HEK293 (cell line): ENCODE results near the gene SEMA3D.

Experiments
- CTCF ChIA-PET: fragments of 350-600 bp; formaldehyde crosslinking; extraction: SDS; loops from one replicate; lab custom pipeline; 2021; ENCODE audit warnings: antibody characterized with exemption; lab: Yijun Ruan, JAX
- POLR2A ChIA-PET: fragments of 300-600 bp; formaldehyde crosslinking; extraction: SDS; loops from one replicate; lab custom pipeline; 2020; ENCODE audit warnings: antibody characterized with exemption, inconsistent platforms; lab: Yijun Ruan, JAX
- H3K27ac ChIP-seq: fragments of 200-500 bp; sonication (Bioruptor generic); 2 replicates; pipeline ENCODE4 v1.5.1; 2014; ENCODE audit warnings: low read depth, low read length, control low read depth, inconsistent platforms; ENCODE audit errors: extremely low read depth
- H3K36me3 ChIP-seq, 2 experiments: fragments of 200-500 bp in 1 of 2; sonication (Bioruptor generic) in 1 of 2; 1 replicate in 1 of 2; 2 replicates in 1 of 2; pipeline ENCODE4 v1.5.1; 2014 to 2017; ENCODE audit warnings: inconsistent platforms in 2 of 2, low read length in 2 of 2; ENCODE audit not compliant: control insufficient read depth in 2 of 2, insufficient read depth in 1 of 2
- H3K4me1 ChIP-seq: fragments of 200-500 bp; sonication (Bioruptor generic); 2 replicates; pipeline ENCODE4 v1.5.1; 2014; ENCODE audit warnings: mild to moderate bottlenecking, low read length, inconsistent platforms; ENCODE audit not compliant: control insufficient read depth, insufficient read depth
- H3K4me3 ChIP-seq: 2 replicates; pipeline ENCODE4 v1.5.1; 2011; ENCODE audit warnings: low read depth, mild to moderate bottlenecking, control low read depth, low read length, moderate library complexity
- H3K9me3 ChIP-seq: fragments of 200-500 bp; sonication (Bioruptor generic); 2 replicates; pipeline ENCODE4 v1.5.1; 2014; ENCODE audit warnings: low read depth, low read length, inconsistent platforms; ENCODE audit not compliant: control insufficient read depth, insufficient read depth
- GFI1B ChIP-seq: fragments of 450-650 bp; formaldehyde crosslinking; IDR thresholded peaks from 2 replicates; pipeline ENCODE4 v1.5.1; 2016; ENCODE audit warnings: missing biosample characterization, missing genetic modification characterization
- HIC1 ChIP-seq: fragments of 450-650 bp; formaldehyde crosslinking; IDR thresholded peaks from 2 replicates; pipeline ENCODE4 v1.5.1; 2016; ENCODE audit warnings: missing biosample characterization, missing genetic modification characterization
- HOXC10 ChIP-seq: sonication (generic); formaldehyde crosslinking; IDR thresholded peaks from 2 replicates; pipeline ENCODE4 v1.8.1; 2023; ENCODE audit warnings: mild to moderate bottlenecking, missing genetic modification reagents
- KLF17 ChIP-seq: fragments of 450-650 bp; formaldehyde crosslinking; IDR thresholded peaks from 2 replicates; pipeline ENCODE4 v1.5.1; 2016; ENCODE audit warnings: missing biosample characterization, missing genetic modification characterization
- KLF8 ChIP-seq: fragments of 450-650 bp; formaldehyde crosslinking; IDR thresholded peaks from 2 replicates; pipeline ENCODE4 v1.5.1; 2016; ENCODE audit warnings: missing biosample characterization, missing genetic modification characterization
- MYNN ChIP-seq: fragments of 450-650 bp; formaldehyde crosslinking; IDR thresholded peaks from 2 replicates; pipeline ENCODE4 v1.5.1; 2016; ENCODE audit warnings: missing biosample characterization, missing genetic modification characterization, borderline replicate concordance
- MZF1 ChIP-seq: fragments of 450-650 bp; formaldehyde crosslinking; IDR thresholded peaks from 2 replicates; pipeline ENCODE4 v1.5.1; 2017; ENCODE audit warnings: missing biosample characterization, missing genetic modification characterization, borderline replicate concordance
- OSR2 ChIP-seq: fragments of 450-650 bp; formaldehyde crosslinking; IDR thresholded peaks from 2 replicates; pipeline ENCODE4 v1.5.1; 2016; ENCODE audit warnings: missing biosample characterization, missing genetic modification characterization
- PBX3 ChIP-seq: sonication (generic); formaldehyde crosslinking; IDR thresholded peaks from 2 replicates; pipeline ENCODE4 v1.8.1; 2022; ENCODE audit warnings: mild to moderate bottlenecking, moderate library complexity, missing genetic modification reagents
- PRDM1 ChIP-seq: fragments of 450-650 bp; formaldehyde crosslinking; IDR thresholded peaks from 2 replicates; pipeline ENCODE4; 2016; ENCODE audit warnings: missing biosample characterization, missing genetic modification characterization
- SETDB1 ChIP-seq: IDR thresholded peaks from one replicate; pipeline ENCODE4 v1.6.1; 2017; ENCODE audit warnings: mild to moderate bottlenecking, low read length, moderate library complexity, mixed read lengths; ENCODE audit not compliant: insufficient read length
- ZBTB10 ChIP-seq: fragments of 450-650 bp; formaldehyde crosslinking; IDR thresholded peaks from 2 replicates; pipeline ENCODE4 v1.5.1; 2016; ENCODE audit warnings: missing biosample characterization, missing genetic modification characterization
- ZBTB48 ChIP-seq: fragments of 450-650 bp; formaldehyde crosslinking; IDR thresholded peaks from 2 replicates; pipeline ENCODE4 v1.5.1; 2016; ENCODE audit warnings: missing biosample characterization, missing genetic modification characterization
- ZBTB7A ChIP-seq: fragments of 450-650 bp; formaldehyde crosslinking; IDR thresholded peaks from 2 replicates; pipeline ENCODE4 v1.5.1; 2016; ENCODE audit warnings: low read depth, missing biosample characterization, missing genetic modification characterization
- ZNF140 ChIP-seq: fragments of 450-650 bp; formaldehyde crosslinking; IDR thresholded peaks from 2 replicates; pipeline ENCODE4 v1.5.1; 2016; ENCODE audit warnings: missing biosample characterization, missing genetic modification characterization
- ZNF169 ChIP-seq: fragments of 450-650 bp; formaldehyde crosslinking; IDR thresholded peaks from 2 replicates; pipeline ENCODE4 v1.5.1; 2016; ENCODE audit warnings: missing biosample characterization, missing genetic modification characterization
- ZNF223 ChIP-seq: fragments of 450-650 bp; formaldehyde crosslinking; IDR thresholded peaks from 2 replicates; pipeline ENCODE4 v1.5.1; 2016; ENCODE audit warnings: missing biosample characterization, missing genetic modification characterization
- ZNF239 ChIP-seq: fragments of 450-650 bp; formaldehyde crosslinking; IDR thresholded peaks from 2 replicates; pipeline ENCODE4 v1.5.1; 2016; ENCODE audit warnings: missing biosample characterization, missing genetic modification characterization
- ZNF335 ChIP-seq: fragments of 450-650 bp; formaldehyde crosslinking; conservative IDR thresholded peaks from 2 replicates; pipeline ENCODE4 v1.5.1; 2016; ENCODE audit warnings: missing biosample characterization, missing genetic modification characterization
- ZNF350 ChIP-seq: fragments of 450-650 bp; formaldehyde crosslinking; IDR thresholded peaks from 2 replicates; pipeline ENCODE4 v1.5.0; 2017; ENCODE audit warnings: missing biosample characterization, mild to moderate bottlenecking, missing genetic modification characterization
- ZNF473 ChIP-seq: fragments of 450-650 bp; formaldehyde crosslinking; IDR thresholded peaks from 2 replicates; pipeline ENCODE4 v1.5.1; 2017; ENCODE audit warnings: missing biosample characterization, missing genetic modification characterization
- ZNF514 ChIP-seq: fragments of 450-650 bp; formaldehyde crosslinking; IDR thresholded peaks from 2 replicates; pipeline ENCODE4 v1.5.1; 2016; ENCODE audit warnings: missing biosample characterization, missing genetic modification characterization
- ZNF549 ChIP-seq: fragments of 450-650 bp; IDR thresholded peaks from 2 replicates; pipeline ENCODE4 v1.5.1; 2018; ENCODE audit warnings: missing biosample characterization, missing genetic modification characterization, mild to moderate bottlenecking, inconsistent platforms, moderate library complexity
- ZNF571 ChIP-seq: fragments of 450-650 bp; formaldehyde crosslinking; IDR thresholded peaks from 2 replicates; pipeline ENCODE4 v1.5.0; 2017; ENCODE audit warnings: missing biosample characterization, missing genetic modification characterization
- ZNF600 ChIP-seq: fragments of 450-650 bp; formaldehyde crosslinking; IDR thresholded peaks from 2 replicates; pipeline ENCODE4 v1.5.1; 2016; ENCODE audit warnings: missing biosample characterization, missing genetic modification characterization
- ZNF624 ChIP-seq: fragments of 450-650 bp; formaldehyde crosslinking; IDR thresholded peaks from 2 replicates; pipeline ENCODE4 v1.5.1; 2017; ENCODE audit warnings: missing biosample characterization, missing genetic modification characterization
- ZNF670 ChIP-seq: fragments of 450-650 bp; formaldehyde crosslinking; IDR thresholded peaks from 2 replicates; pipeline ENCODE4 v1.5.1; 2016; ENCODE audit warnings: missing biosample characterization, missing genetic modification characterization, low read depth

The SEMA3D gene

GRCh38 chr7:85062651-85063050, 124.2 kb downstream of the SEMA3D start:
- Histone ChIP-seq H3K4me3 (no peak overlapping the region), H3K27ac (no peak overlapping the region)
- TF ChIP-seq ZNF350 (tag by site-specific recombination) (no peak), ZNF670 (tag by site-specific recombination) (no peak), ZBTB48 (tag by site-specific recombination) (no peak), ZNF600 (tag by site-specific recombination) (no peak), ZNF549 (no peak), ZNF223 (no peak), OSR2 (tag by site-specific recombination) (no peak), ZNF624 (tag by site-specific recombination) (no peak), PBX3 (CRISPR knock-in tag) (no peak), KLF17 (tag by site-specific recombination) (no peak), HIC1 (no peak), KLF8 (tag by site-specific recombination) (no peak), ZNF169 (tag by site-specific recombination) (no peak), HOXC10 (CRISPR knock-in tag) (no peak), ZNF514 (tag by site-specific recombination) (no peak)
- TF ChIP-seq, all 188 proteins: peak for 0
- no peaks in the 10 kb centered on the region for H3K9me3 ChIP-seq
- no peaks in the 10 kb centered on the region for H3K36me3 ChIP-seq
- POLR2A ChIA-PET: no interaction called here
- CTCF ChIA-PET: no interaction called here
- peaks cover 8% of the 10 kb centered on the region; the same call in 1 of the 2 replicates for H3K4me1 ChIP-seq

- Histone ChIP-seq H3K4me1 (peaks cover 8% of the 10 kb centered on the region; the same call in 1 of the 2 replicates), H3K27ac (no peak overlapping the region), H3K9me3 (no peaks in the 10 kb centered on the region), H3K4me3 (no peak overlapping the region), H3K36me3 (no peaks in the 10 kb centered on the region)
- POLR2A ChIA-PET: no interaction called here
- CTCF ChIA-PET: no interaction called here
- TF ChIP-seq MYNN (tag by site-specific recombination) (no peak), ZNF335 (tag by site-specific recombination) (no peak), ZBTB7A (no peak), ZNF239 (no peak), SETDB1 (no peak), ZNF473 (tag by site-specific recombination) (no peak), PRDM1 (tag by site-specific recombination) (no peak), ZNF670 (tag by site-specific recombination) (no peak), ZBTB10 (tag by site-specific recombination) (no peak), GFI1B (tag by site-specific recombination) (no peak), ZNF140 (tag by site-specific recombination) (no peak), ZNF571 (tag by site-specific recombination) (no peak), MZF1 (no peak)
Measured at GRCh38 chr7:85061456-85061855, 125.4 kb downstream of the SEMA3D start.
